ENCODE results near the gene APOM.
A peak's percentile ranks its signal among the peaks of the same experiment; 100 is the strongest.

- TF ChIP-seq CTCF (conservative IDR thresholded peaks at IDR 0.05; ENCODE audit: low read depth, low read length) (no peak), NFE2L2 (IDR thresholded peaks at IDR 0.05; ENCODE audit: low read depth, low read length) (no peak), CEBPB (IDR thresholded peaks at IDR 0.05; ENCODE audit: low read depth, low read length) (no peak), RAD21 (IDR thresholded peaks at IDR 0.05; ENCODE audit: low read length) (no peak; the same call in 1 of the 2 replicates), RFX5 (IDR thresholded peaks at IDR 0.05; ENCODE audit: low read depth, low read length) (no peak), BHLHE40 (IDR thresholded peaks at IDR 0.05; ENCODE audit: low read depth, low read length) (no peak), POLR2A (IDR thresholded peaks at IDR 0.05; ENCODE audit: low read depth, low read length) (0 out of 2 replicates have a peak, but pooled peaks have one; percentile 32), CHD1 (IDR thresholded peaks at IDR 0.05; ENCODE audit: low read depth, low read length) (no peak; the same call in 1 of the 2 replicates), MAZ (IDR thresholded peaks at IDR 0.05; ENCODE audit: borderline replicate concordance, low read depth, low read length) (peak; percentile 49; the same call in 1 of the 2 replicates), MXI1 (IDR thresholded peaks at IDR 0.05; ENCODE audit: borderline replicate concordance, low read depth, low read length) (0 out of 2 replicates have a peak, but pooled peaks have one; percentile 22), USF2 (IDR thresholded peaks at IDR 0.05; ENCODE audit: low read depth, low read length) (no peak)
These were observed 8.5 kb downstream of the APOM start for GRCh38 chr6:31663961-31664789.

Measured in IMR-90 (cell line).